ENCODE data around the gene RAD51B. TPM values are rescaled to one million over a fixed set of nuclear protein-coding genes. Genes with fewer than 3 reads are reported as not detected.

The RAD51B gene
- total and polyA plus RNA-seq, 4 donors = 2.5 to 95.0 (median 9.6) TPM

DNA sequence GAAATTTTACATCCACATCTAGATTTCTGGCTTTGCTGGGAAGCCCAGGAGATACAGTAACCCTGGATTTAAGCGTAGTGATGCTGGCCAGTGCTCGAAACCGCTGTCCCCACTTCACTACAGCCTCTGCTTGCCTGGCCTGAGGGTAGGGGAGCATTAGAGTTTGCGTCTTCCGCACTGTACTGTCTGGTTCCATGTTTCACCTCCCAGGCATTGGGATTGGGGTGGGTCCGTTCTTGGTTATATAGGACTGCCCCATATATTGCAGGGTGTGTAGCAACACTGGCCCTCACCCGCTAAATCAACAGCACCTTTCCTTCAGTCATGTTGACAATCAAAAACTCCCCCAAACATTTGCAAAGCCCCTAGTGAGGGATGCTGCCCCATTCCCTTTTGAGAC, 732.5 kb downstream of the RAD51B start:
- Histone ChIP-seq H3K9me3 (ENCODE audit: control insufficient read depth in 4 of 4, insufficient read depth in 3 of 4, low read length in 3 of 4) (no peaks in the 10 kb centered on the region), H3K4me1 (ENCODE audit: control insufficient read depth in 5 of 5, insufficient read depth in 5 of 5, low read length in 5 of 5) (peaks cover 19 to 42% (median 30%) of the 10 kb centered on the region in 5 donors), H3K4me3 (no peak overlapping the region), H3K27ac (ENCODE audit: low read depth in 1 of 2, low read length in 1 of 2) (no peak overlapping the region), H3K27me3 (ENCODE audit: control insufficient read depth in 3 of 3, insufficient read depth in 3 of 3, low read length in 2 of 3) (no peaks in the 10 kb centered on the region), H3K36me3 (ENCODE audit: control insufficient read depth in 4 of 4, insufficient read depth in 4 of 4, low read length in 4 of 4) (no peaks in the 10 kb centered on the region), H3K9ac (ENCODE audit: insufficient read depth in 1 of 2, low read length in 2 of 2) (no peak overlapping the region)
- 97% methylated on average over 7 of the region's 7 CpGs for WGBS, 2 donors
- ATAC-seq (ENCODE audit: insufficient read depth, low FRiP score) = no peak
- no peak for DNase-seq
- TF ChIP-seq, protein P1, sequence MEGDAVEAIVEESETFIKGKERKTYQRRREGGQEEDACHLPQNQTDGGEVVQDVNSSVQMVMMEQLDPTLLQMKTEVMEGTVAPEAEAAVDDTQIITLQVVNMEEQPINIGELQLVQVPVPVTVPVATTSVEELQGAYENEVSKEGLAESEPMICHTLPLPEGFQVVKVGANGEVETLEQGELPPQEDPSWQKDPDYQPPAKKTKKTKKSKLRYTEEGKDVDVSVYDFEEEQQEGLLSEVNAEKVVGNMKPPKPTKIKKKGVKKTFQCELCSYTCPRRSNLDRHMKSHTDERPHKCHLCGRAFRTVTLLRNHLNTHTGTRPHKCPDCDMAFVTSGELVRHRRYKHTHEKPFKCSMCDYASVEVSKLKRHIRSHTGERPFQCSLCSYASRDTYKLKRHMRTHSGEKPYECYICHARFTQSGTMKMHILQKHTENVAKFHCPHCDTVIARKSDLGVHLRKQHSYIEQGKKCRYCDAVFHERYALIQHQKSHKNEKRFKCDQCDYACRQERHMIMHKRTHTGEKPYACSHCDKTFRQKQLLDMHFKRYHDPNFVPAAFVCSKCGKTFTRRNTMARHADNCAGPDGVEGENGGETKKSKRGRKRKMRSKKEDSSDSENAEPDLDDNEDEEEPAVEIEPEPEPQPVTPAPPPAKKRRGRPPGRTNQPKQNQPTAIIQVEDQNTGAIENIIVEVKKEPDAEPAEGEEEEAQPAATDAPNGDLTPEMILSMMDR (IDR thresholded peaks at IDR 0.05; ENCODE audit: control extremely low read depth, extremely low read depth) = no peak

DNA sequence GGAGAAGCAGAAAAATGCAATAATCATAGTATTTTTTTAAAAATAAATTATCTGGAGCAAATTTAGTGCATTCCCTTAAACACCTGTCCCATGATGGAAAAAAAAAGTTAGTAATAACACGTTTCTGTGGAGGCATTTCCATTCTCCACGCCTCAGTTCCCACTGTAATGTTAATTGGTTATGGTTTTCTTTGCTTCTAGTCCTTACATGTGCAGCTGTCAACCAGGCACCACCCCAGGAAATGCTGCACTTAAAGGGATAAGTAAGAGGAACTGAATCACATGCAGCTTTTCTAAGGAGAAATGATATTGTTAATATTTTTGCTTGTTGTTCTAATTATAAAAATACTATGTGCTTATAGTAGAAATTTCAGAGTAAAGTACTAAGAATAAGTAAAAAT, 733.0 kb downstream of the RAD51B start:
- H3K27ac ChIP-seq (ENCODE audit: low read depth in 1 of 2, low read length in 1 of 2) = no peak overlapping the region
- ATAC-seq (ENCODE audit: insufficient read depth, low FRiP score) = no peak
- 18 to 53% methylated on average over 2 of the region's 2 CpGs for WGBS, 2 donors

DNA sequence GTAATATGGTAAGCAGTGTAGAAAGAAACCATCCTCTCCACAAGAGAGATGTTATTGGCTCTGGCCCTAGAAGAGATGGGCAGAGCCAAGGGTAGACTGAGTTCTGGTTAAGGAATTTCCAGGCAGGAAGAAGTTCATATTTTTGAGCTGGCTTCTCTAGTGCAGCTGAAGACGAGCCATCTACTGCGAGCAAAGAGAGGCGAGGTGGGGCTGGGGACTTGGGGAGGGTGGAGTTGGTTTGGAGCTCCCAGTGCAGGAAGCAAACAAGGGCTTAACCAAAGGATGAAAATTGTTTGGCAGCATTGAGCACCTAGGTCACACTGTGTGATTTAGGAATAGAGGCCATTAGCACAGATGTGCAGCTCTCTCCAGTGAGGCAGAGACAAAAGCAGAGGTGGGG, 733.7 kb downstream of the RAD51B start:
- Histone ChIP-seq H3K4me1 (ENCODE audit: control insufficient read depth in 5 of 5, insufficient read depth in 5 of 5, low read length in 5 of 5) (peaks cover 18 to 31% (median 23%) of the 10 kb centered on the region in 5 donors), H3K4me3 (no peak overlapping the region), H3K9me3 (ENCODE audit: control insufficient read depth in 4 of 4, insufficient read depth in 3 of 4, low read length in 3 of 4) (no peaks in the 10 kb centered on the region), H3K27me3 (ENCODE audit: control insufficient read depth in 3 of 3, insufficient read depth in 3 of 3, low read length in 2 of 3) (no peaks in the 10 kb centered on the region), H3K9ac (ENCODE audit: insufficient read depth in 1 of 2, low read length in 2 of 2) (no peak overlapping the region), H3K36me3 (ENCODE audit: control insufficient read depth in 4 of 4, insufficient read depth in 4 of 4, low read length in 4 of 4) (no peaks in the 10 kb centered on the region), H3K27ac (ENCODE audit: low read depth in 1 of 2, low read length in 1 of 2) (peak overlapping the region in 1 of 2 donors; percentile 16)
- WGBS, 2 donors = 54 to 63% methylated on average over 3 of the region's 3 CpGs
- TF ChIP-seq, protein P1 (IDR thresholded peaks at IDR 0.05; ENCODE audit: control extremely low read depth, extremely low read depth) = no peak
- no peak for DNase-seq
- no peak for ATAC-seq (ENCODE audit: insufficient read depth, low FRiP score)

More for the DNA sequence above, 733.0 kb downstream of the RAD51B start:
- Histone ChIP-seq H3K36me3 (ENCODE audit: control insufficient read depth in 4 of 4, insufficient read depth in 4 of 4, low read length in 4 of 4) (no peaks in the 10 kb centered on the region), H3K9me3 (ENCODE audit: control insufficient read depth in 4 of 4, insufficient read depth in 3 of 4, low read length in 3 of 4) (no peaks in the 10 kb centered on the region), H3K4me3 (no peak overlapping the region), H3K4me1 (ENCODE audit: control insufficient read depth in 5 of 5, insufficient read depth in 5 of 5, low read length in 5 of 5) (peaks cover 19 to 38% (median 29%) of the 10 kb centered on the region in 5 donors), H3K9ac (ENCODE audit: insufficient read depth in 1 of 2, low read length in 2 of 2) (no peak overlapping the region), H3K27me3 (ENCODE audit: control insufficient read depth in 3 of 3, insufficient read depth in 3 of 3, low read length in 2 of 3) (no peaks in the 10 kb centered on the region)
- no peak for DNase-seq
- TF ChIP-seq, protein P1 (IDR thresholded peaks at IDR 0.05; ENCODE audit: control extremely low read depth, extremely low read depth) = no peak

DNA sequence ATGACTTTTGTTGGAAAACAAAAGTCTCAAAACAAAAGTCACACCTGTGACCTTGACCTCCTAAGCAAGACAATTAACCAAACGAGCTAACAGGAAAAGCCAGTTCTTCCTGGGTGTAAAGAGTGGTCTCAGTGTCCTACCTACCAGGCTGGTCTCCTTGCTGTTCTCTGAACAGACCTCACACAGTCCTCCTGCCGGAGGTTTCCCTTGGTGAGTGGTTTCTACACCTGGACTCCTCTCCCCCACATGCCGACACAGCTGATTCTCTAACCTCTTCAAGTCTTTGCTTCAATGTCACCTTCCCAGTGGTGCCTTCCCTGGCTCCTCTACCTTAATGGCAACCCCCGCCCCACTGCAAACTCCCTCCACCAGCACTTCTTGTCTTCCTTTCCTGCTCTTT, 734.7 kb downstream of the RAD51B start:
- Histone ChIP-seq H3K4me1 (ENCODE audit: control insufficient read depth in 5 of 5, insufficient read depth in 5 of 5, low read length in 5 of 5) (peaks cover 10 to 23% (median 19%) of the 10 kb centered on the region in 5 donors), H3K27ac (ENCODE audit: low read depth in 1 of 2, low read length in 1 of 2) (no peak overlapping the region)
- no peak for DNase-seq

More for the DNA sequence above, 734.7 kb downstream of the RAD51B start:
- H3K9me3 ChIP-seq (ENCODE audit: control insufficient read depth in 4 of 4, insufficient read depth in 3 of 4, low read length in 3 of 4) = no peaks in the 10 kb centered on the region
- no peak overlapping the region for H3K9ac ChIP-seq (ENCODE audit: insufficient read depth in 1 of 2, low read length in 2 of 2)
- no peaks in the 10 kb centered on the region for H3K27me3 ChIP-seq (ENCODE audit: control insufficient read depth in 3 of 3, insufficient read depth in 3 of 3, low read length in 2 of 3)
- TF ChIP-seq, protein P1 (IDR thresholded peaks at IDR 0.05; ENCODE audit: control extremely low read depth, extremely low read depth) = no peak
- H3K36me3 ChIP-seq (ENCODE audit: control insufficient read depth in 4 of 4, insufficient read depth in 4 of 4, low read length in 4 of 4) = no peaks in the 10 kb centered on the region
- no peak for ATAC-seq (ENCODE audit: insufficient read depth, low FRiP score)
- H3K4me3 ChIP-seq = no peak overlapping the region
- 82 to 85% methylated on average over 4 of the region's 4 CpGs for WGBS, 2 donors
